22Rv1 (cell line): ENCODE measurements around the gene DLGAP5.

Experiments
- CTCF ChIP-seq: fragments of 450-650 bp; IDR thresholded peaks from 2 replicates; pipeline ENCODE4 v1.5.1; 2017; ENCODE audit warnings: mild to moderate bottlenecking
- ZFX ChIP-seq: fragments of 450-650 bp; IDR thresholded peaks from 2 replicates; pipeline ENCODE4 v1.6.1; 2017; ENCODE audit warnings: antibody characterized with exemption, borderline replicate concordance

- TF ChIP-seq CTCF (no peak), ZFX (no peak)
These were observed 76.7 kb downstream of the DLGAP5 start for GRCh38 chr14:55114720-55115119.
